ENCODE results near the gene WDR72.
A peak's percentile ranks its signal among the peaks of the same experiment; 100 is the strongest.
"Not testable (repeated sequence)": the region's sequence is repeated elsewhere in the genome, so short reads cannot be mapped to it uniquely, and the experiment has no call there.

The WDR72 gene

DNA sequence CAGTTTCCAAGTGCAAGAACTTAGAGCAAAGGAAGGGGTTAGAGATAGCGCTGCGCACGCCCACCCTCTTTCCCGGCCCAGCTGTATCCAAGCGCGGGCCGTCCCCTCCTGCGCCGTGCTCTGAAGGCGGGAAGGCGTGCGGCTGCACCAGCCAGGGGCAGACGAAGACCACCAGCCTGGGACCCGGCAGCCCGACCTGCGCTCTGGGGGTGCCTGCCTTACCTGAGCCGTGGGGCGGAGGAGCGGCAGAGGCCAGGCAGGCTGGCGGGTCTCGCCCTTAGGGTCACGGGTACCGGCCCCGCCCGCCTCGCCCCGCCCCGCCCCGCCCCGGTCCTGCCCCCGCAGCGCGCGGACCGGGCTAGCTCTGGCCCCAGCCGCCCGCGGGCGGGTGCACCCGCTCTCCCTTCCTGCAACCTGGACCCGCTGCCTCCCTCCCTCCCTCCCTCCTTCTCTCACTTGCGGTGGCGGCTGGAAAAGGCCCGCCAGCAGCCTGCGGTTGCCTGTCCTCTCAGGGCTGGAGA lies at the start of gene WDR72:
WDR72 (minus strand) TSS at position 253 of the 521 bp plus-strand sequence. CDS start 26,514 bp downstream, outside the sequence.
- DNase-seq (ENCODE audit: low spot score) = no peak

DNA sequence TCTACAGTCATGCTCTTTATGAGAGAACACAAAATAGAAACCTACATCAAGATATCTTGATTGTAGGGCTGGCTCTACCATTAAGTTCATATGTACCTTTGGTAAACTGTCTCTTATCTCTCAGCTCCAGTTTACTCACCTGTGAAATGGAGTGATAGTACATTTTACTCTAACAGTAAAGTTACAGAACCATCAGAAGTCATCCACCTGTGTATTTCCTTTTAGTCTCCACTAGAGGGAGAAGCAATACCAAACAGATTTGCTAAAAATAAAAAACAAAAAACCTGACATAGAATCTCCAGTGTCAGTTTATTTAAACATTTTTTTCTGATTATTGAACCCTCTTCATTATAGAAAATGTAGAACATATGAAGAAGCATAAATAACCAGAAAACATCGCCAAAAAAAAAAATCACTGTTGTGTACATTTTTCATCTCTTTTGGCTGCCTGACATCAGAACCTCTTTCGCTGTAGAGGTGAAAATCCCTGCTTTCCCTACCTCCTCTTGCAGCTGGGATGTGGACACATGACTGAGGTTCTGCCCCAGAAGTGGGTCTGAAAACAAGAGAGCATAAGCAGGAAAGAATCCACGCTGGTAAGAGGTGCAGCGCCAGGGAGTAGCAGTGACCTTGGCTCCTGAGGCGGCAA lies 48.7 kb upstream of the WDR72 start:
- peak; percentile 36 for DNase-seq (ENCODE audit: low spot score)

DNA sequence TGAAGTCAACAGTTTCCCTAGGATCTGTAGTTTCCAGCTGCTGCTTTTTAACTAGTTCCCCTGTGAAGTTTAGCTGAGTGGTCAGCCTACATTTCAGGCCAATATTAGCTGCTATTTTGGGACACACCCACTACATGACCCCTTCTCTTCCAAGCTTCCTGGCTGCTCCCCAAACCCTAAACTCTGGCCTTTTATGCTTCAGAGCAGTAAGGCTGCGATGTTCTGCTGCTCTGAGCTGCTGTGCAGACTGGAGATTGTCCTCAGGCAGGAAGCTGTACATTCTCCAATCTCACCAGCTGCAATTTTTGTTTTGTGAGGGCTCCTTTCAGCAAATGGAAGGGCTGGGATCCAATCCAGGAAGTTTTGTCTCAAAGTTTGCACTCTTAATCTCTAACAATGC lies 48.0 kb upstream of the WDR72 start:
- DNase-seq (ENCODE audit: low spot score) = no peak

DNA sequence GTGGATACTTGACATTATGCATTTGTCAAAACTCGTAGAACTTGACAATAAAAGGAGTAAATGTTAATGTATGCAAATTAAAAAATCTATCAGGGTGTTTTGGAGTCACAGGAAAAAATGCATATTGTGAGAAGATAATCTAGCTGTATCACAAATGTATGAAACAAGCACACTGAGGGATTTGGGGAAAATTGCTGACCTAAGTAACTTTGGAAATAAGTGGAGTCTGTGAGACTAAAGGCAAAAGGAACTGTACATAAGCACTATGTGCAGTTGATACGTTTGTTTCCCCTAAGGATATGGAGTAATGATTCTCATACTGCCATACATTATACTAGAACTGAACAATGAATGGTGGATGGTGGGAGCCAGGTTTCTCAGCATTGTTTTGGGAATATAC lies 43.2 kb upstream of the WDR72 start:
- DNase-seq (ENCODE audit: low spot score) = no peak

DNA sequence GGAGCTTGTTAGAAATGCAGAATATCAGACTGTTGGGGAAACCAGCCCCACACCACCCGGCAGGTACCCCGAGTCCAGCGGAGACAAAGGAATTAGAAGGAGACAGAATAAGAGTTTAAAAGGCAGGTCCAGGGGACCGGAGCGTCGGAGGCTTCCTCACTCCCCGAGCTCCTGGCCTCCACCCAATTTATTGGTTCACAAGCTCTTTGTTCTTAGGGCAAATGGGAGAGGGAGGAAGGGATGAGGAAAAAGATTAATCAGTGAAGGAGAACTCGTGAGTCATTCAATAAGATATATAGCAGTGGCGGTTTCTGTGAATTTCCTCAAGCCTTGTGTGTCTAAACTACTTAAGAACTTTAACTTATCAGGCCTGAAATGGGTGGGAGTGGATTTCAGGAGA lies 32.1 kb upstream of the WDR72 start:
- DNase-seq (ENCODE audit: low spot score) = no peak

DNA sequence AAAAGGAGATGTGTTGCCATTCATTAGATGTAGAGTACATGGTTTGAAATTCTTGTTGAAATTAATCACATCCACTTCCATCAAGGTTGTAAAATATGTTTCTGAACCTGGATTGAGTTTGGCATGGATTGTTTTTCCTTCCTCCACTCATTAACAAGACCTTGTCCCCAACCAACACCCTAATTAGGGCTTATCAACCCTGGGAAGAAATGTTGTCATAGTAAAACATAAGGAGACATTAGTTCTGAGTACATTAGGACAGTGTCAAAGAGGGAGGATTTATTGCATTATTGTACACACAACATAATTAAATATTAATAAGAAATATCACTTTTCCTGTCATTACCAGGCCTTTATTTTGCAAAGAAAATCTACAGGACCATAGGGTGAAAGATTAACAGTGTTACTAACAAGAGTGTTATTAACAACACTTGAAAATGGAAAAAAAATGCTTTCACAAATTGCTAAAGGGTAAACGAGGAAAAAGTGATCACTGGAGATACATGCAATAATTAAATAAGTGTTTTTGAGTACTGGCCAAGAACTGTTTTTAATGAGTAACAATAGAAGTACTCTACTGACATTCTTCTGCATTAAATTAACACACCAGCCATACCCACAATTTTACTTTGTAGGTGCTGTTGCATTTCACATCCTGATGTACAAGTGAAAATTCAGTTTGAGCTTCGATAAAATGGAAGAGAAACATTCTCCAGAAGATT lies 30.4 kb upstream of the WDR72 start:
- DNase-seq (ENCODE audit: low spot score) = no peak

DNA sequence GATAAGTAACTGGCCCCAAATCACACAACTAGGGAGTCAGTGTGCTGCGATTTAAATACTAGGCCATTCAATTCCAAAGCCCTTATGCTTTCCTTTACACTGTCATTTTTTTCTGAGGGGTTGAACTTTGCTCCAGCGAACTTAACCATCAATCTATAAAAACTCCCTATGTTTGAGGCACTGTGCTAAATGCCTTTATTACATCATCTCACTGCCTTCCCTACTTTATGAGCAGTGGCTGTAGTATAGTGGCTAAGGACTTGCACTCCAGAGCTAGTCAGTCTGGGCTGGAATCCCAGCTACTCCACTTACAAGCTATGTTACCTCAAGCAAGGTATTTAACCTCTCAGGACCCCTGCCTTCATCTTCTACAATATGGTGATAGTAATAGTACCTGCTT lies 26.9 kb upstream of the WDR72 start:
- DNase-seq (ENCODE audit: low spot score) = no peak

DNA sequence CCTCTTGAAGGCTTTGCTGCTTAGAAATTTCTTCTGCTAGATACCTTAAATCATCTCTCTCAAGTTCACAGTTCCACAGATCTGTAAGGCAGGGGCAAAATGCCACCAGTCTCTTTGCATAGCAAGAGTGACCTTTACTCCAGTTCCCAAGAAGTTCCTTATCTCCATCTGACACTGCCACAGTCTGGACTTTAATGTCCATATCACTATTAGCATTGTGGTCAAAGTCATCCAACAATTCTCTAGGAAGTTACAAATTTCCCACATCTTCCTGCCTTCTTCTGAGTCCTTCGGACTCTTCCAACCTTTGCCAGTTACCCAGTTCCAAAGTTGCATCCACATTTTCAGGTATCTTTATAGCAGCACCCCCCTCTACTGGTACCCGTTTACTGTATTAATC lies 25.8 kb upstream of the WDR72 start:
- DNase-seq (ENCODE audit: low spot score) = not testable (repeated sequence)

DNA sequence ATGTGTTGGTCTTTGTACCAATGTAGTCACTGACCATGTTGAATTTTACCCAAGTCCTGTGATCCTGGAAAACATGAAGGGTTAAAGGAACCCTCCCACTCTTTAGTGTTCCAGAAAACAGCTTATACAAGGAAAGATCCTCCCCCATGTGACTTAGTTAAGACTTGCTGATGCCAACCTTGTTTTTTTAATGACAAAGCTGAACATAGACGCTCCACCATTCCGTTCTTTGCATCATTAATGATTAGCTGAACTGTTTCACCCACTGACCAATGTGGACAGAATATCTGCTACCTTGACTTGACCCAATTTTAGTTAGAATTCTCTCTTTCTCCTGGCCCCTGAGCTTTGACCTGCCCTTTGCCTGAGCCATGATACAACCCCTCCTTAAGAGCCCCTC lies 3.5 kb upstream of the WDR72 start:
- no peak for DNase-seq (ENCODE audit: low spot score)

DNA sequence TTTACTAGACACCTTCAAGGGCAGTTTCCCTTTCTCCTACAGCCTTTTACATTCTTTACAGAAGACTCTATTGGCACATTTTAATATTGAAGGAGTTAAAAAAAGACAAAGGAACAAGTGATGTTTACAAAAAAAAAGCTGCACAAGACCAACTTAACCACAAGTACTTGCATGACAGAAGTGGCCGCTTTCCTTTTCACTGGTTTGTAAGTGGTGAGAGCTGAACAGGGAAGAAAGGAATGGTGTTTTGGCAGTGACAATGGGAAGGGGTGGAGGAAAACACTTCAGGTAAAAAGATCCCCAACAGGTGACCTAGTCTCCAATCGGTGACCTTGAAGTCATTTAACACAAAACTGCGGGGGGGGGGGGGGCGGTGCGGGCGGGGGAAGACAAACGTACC lies 1.1 kb downstream of the WDR72 start:
- DNase-seq (ENCODE audit: low spot score) = no peak

DNA sequence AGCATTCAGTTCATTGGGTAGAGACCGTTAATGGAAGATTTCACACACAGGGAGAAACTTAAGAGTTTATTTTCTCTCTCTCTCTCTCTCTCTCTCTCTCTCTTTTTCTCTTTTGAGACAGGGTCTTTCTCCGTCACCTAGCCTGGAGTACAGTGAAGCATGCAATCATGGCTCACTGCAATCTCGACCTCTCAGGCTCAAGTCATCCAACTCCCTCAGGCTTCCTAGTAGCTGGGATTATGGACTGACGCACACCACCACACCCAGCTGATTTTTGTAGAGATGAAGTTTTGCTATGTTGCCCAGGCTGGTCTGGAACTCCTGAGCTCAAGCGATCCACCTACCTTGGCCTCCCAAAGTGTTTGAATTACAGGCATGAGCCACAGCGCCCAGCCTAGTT lies 1.6 kb downstream of the WDR72 start:
- no peak for DNase-seq (ENCODE audit: low spot score)

DNA sequence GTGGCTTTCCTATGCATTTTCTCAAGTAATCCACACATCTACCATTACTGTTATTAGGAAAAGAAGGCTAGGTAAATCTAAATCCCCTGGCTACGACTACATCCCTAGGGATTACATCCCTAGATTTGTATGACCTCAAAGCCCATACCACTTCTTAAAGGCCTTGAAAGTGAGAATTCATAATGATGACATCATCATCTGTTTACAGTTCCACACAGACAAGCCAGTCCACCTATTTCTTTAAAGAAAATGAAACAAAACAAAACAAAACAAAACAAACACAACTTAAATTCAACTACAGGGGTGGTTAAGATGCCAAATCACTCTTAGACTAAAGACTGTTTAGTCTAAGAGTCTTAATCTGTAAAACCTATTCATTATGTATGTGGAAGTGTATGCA lies 5.7 kb downstream of the WDR72 start:
- no peak for DNase-seq (ENCODE audit: low spot score)

DNA sequence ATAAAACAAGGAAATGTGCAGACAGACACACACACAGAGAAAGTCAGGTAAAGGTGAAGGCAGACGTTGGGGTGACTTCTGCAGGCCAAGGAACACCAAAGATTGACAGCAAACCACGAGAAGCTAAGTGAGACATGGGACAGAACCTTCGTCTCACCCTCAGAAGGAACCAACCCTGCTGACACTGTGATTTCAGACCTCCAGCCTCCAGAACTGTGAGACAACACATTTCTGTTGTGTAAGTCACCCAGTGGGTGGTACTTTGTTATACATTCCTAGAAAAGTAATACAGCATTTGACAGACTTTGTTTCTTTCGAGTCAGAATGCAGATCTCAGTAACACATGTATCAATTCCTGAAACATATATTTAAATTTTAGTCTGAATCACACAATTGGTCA lies 7.1 kb downstream of the WDR72 start:
- DNase-seq (ENCODE audit: low spot score) = no peak

DNA sequence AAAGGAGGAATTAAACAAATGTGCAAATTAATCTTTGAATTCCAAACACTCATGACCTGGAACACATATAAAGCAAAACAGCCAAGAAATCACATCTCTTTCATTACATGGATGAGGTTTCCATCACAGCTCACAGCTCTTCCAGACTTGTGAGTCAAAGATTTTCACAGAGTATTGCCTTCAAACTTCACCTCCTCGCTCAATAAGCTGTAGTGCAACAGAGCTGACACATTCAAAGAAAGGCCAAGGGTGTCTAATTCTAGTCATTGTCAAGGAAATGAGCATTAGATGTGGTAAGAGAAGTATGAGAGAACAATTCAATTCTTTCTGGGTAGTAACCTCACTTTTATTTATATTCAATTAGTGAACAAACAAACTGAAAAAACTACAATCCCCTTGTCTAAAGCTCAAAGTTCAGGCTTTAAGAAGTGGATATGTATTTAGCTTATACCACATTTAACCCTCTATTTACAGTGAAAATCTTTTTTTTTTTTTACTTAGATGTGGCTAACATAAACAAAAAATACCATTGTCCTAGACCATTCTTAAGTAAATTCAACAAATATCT lies 11.9 kb downstream of the WDR72 start:
- DNase-seq (ENCODE audit: low spot score) = no peak

DNA sequence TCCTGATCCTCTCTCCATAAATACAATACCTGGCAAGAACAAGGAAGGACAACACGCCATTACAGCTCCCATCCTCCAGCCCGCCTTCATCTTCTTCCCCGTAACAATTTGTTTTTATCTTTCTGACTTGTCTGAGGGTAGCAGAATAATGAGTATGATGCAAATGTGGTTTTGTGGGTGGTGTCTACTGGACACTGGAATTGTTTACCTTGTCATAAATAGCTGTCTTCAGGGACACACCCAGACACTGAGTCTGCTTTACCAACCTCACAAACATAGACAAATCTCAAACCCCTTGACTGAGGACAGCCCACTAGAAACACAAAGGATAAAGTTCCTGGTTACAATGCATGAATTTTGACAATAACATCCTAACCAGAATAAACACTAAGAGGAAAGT lies 13.4 kb downstream of the WDR72 start:
- no peak for DNase-seq (ENCODE audit: low spot score)

DNA sequence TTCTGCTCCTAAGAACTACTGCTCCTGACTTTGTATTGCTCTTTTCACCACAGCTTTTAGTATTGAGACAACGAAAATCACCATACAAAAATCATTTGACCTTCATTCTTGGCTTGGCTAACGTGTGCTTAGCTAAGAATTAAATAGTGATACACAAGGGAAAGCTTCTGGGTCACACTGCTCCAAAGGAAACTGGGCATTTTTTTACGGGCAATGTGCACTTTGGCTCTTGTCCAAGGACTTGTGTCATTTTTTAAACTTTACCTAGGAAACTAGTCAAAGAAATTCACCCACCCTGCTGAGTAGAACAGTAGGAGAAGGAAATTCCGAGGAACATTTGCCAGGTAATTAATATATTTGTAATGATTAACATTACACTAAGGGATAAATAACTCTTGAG lies 19.8 kb downstream of the WDR72 start:
- no peak for DNase-seq (ENCODE audit: low spot score)

DNA sequence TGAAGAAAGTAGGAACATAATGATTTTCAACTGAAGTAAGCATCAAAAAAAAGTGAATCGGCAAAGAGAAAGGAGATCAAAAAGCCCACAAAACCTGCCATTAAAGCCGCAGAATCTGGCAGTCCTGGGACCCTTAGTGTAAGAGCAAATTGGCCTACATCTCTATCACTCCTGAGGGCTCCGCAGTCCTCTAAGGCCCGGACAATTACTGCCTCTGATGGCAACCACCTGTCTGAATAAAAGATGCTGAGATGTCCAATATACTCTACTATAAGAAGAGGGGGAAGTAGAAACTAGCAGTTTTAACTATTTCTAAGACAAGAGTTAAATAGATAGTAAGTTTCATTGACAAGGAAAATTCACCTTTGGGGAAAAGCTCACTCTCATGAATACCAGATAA lies 20.3 kb downstream of the WDR72 start:
- no peak for DNase-seq (ENCODE audit: low spot score)

DNA sequence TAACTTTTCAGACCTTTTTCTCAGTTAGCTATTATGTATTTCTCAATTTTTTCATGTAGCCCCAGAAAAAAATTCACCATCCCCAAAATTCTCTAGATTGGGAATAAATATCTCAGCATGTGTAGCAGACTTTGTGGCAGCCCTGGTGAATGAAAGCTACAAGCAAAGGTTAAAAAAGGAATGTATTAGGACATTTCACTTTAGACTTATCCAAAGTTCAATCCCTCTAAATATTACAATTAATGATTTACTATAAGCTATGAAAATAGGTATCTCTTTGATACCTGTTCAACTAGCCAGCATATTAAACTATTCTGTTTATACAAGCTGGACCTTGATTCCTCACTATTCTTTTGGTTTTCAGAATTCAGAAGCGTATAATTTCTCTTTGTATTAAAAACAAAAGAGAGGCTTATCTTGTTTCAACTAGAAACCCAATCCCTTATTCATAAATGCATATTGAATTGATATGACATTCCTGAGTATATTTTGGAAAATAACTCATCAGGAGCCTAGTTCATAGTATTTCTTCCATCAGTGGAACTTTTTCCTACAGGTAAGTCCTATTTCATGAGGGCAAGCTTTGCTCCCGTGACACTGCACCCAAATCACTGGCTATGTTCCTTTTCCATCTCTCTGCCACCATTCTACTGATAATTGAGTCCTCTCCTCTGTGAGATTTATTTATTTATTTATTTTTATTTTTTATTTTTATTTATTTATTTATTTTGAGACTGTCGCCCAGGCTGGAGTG lies 38.0 kb downstream of the WDR72 start:
- no peak for DNase-seq (ENCODE audit: low spot score)

DNA sequence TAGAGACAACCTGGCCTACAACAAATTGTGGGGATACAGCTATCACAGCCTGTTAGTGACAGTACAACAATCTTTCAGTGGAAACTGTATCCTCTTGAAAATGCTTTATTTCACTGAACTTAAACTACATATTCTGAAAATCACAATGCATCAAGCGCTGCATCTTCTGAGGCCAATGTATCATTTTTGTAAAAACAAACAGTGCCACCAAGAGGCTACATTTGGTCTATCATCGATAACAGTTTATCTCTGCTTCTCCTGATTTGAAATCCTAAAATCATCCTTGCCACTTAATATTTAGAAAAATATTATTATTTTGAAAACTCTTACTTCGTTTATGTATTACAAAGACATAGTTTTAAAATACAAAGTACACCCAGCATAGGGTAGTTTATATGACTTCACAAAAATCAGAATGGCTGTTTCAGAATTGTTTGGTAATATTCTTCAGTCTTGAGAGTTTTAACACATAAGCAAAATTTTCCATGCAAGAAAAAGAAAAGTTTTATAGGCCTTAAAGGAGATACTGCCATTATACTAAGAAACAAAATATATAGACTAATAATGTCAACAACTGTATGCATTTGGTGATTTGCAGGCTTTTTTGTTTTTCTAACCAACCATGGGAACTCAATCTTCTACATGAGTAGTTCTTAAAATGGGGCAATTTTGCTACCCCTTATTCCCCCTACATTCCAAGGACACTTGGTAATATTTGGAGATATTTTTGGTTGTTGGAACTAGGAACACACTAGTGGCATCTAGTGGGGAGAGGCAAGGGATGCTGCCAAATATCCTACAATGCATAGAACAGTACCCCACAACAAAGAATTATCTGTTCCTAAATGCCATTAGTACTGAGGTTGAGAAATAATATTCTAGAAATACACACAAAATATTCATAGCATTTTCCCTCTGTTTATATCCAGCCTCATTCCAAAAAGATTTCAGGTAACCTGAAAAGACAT lies 42.3 kb downstream of the WDR72 start:
- DNase-seq (ENCODE audit: low spot score) = peak; percentile 38

DNA sequence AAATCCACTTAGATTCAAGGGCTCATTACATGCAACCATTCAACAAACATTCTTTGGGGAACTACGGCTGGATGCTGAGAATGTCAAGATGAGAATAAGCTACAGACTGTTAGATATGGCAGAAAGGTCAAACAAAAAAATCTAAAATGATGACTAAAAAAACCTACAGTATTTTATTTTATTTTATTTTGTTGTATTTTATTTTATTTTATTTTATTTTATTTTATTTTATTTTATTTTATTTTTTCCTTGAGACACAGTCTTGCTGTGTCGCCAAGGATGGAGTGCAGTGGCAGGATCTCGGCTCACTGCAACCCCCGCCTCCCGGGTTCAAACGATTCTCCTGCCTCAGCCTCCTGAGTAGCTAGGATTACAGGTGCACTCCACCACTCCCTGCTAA lies 46.2 kb downstream of the WDR72 start:
- DNase-seq (ENCODE audit: low spot score) = no peak

DNA sequence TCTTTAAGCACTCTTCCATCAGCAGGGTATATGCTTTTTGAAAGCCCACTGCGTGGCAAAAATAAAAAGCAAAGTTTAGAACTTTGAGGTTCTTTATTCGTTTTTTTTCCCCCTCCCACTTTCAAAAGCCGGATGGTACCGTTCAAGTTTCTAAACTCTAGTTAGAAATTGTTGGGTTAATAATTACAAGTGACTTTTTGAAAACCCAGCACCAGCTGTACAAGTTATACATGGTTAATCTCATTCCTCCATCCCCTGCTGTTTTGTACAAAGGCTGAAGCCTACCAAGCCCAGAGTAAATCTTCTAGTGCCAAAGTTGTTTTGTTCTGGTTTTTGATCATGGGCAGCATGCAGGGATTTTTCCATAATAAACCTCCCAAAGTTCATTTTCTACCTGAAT lies 48.6 kb downstream of the WDR72 start:
- no peak for DNase-seq (ENCODE audit: low spot score)

DNA sequence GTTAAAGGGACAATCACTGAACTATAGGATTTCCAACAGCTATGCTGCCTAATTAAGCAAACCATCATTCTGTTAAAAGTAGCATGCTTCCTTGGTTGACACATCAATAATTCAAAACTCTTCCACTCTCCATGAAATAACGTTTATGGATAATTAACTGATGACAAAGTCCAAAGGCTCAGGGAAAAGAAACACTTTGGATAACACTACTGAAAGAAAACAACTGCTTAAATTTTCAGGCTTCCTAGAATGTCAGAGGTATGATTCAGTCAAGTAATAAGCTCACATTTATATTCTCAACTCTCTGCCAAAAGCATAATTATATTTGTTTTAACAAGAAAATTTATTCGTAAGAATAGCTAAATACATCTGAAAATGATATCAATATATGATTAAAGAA lies 49.6 kb downstream of the WDR72 start:
- no peak for DNase-seq (ENCODE audit: low spot score)

Data from RKO (cell line).